CD4-positive, alpha-beta memory T cell (primary cell): Measurements from ENCODE around the gene ACAT2. TPM values are rescaled to one million over a fixed set of nuclear protein-coding genes. Genes with fewer than 3 reads are reported as not detected.

Experiments used
- CTCF ChIA-PET: fragments of 350-600 bp; sonication (Branson Sonifier 250); formaldehyde crosslinking; loops from one replicate; lab custom pipeline; 2021; ENCODE audit warnings: inconsistent platforms; ENCODE audit not compliant: partially characterized antibody; lab: Charles Lee
- POLR2A ChIA-PET: fragments of 350-600 bp; sonication (Branson Sonifier 250); formaldehyde crosslinking; loops from one replicate; lab custom pipeline; 2021; ENCODE audit not compliant: partially characterized antibody; lab: Charles Lee
- DNase-seq, 5 donors: peaks; one replicate each; pipeline versions ENCODE4 v3.0.0 to v3.0.0-alpha.2; 2020 to 2022; ENCODE audit warnings: mixed read lengths in 1 of 5
- H3K27ac ChIP-seq: one replicate; pipeline ENCODE4 v1.7.0; 2013; ENCODE audit warnings: low read depth, low read length
- H3K27me3 ChIP-seq: 2 replicates; pipeline ENCODE4 v1.7.0; 2013; ENCODE audit warnings: mild to moderate bottlenecking, low read length, moderate library complexity; ENCODE audit not compliant: insufficient read depth
- H3K36me3 ChIP-seq: 2 replicates; pipeline ENCODE4 v1.7.0; 2013; ENCODE audit warnings: mild to moderate bottlenecking, low read length, moderate library complexity; ENCODE audit not compliant: insufficient read depth
- H3K4me1 ChIP-seq: 2 replicates; pipeline ENCODE4 v1.7.0; 2013; ENCODE audit warnings: mild to moderate bottlenecking, low read length, moderate library complexity; ENCODE audit not compliant: insufficient read depth
- H3K4me3 ChIP-seq, 2 donors: one replicate each; pipeline ENCODE4 v1.7.0; 2013; ENCODE audit warnings: low read length in 2 of 2, mild to moderate bottlenecking in 1 of 2
- H3K9me3 ChIP-seq, 2 donors: one replicate each; pipeline ENCODE4 v1.7.0; 2013; ENCODE audit warnings: low read length in 2 of 2, control low read depth in 1 of 2; ENCODE audit not compliant: control insufficient read depth in 1 of 2
- H3K27ac Mint-ChIP-seq, 7 donors: one replicate each; pipeline ENCODE4 v1.8.0; 2020 to 2021; ENCODE audit warnings: mixed read lengths in 7 of 7, mild to moderate bottlenecking in 6 of 7, inconsistent platforms in 3 of 7, moderate library complexity in 3 of 7
- H3K27me3 Mint-ChIP-seq, 2 donors: one replicate each; pipeline ENCODE4 v1.8.0; 2020 to 2021; ENCODE audit warnings: mixed read lengths in 2 of 2
- H3K36me3 Mint-ChIP-seq, 2 donors: one replicate each; pipeline ENCODE4 v1.8.0; 2020 to 2021; ENCODE audit warnings: mixed read lengths in 2 of 2, inconsistent platforms in 1 of 2, mild to moderate bottlenecking in 1 of 2
- H3K4me1 Mint-ChIP-seq, 4 donors: one replicate each; pipeline ENCODE4 v1.8.0; 2020 to 2021; ENCODE audit warnings: mixed read lengths in 4 of 4, mild to moderate bottlenecking in 1 of 4
- H3K4me3 Mint-ChIP-seq, 8 donors: one replicate each; pipeline ENCODE4 v1.8.0; 2020 to 2021; ENCODE audit warnings: mixed read lengths in 8 of 8, mild to moderate bottlenecking in 7 of 8, moderate library complexity in 6 of 8, inconsistent platforms in 3 of 8
- H3K9me3 Mint-ChIP-seq, 8 donors: one replicate each; pipeline ENCODE4 v1.8.0; 2020 to 2021; ENCODE audit warnings: mixed read lengths in 8 of 8, mild to moderate bottlenecking in 5 of 8, inconsistent platforms in 3 of 8, moderate library complexity in 1 of 8
- intact Hi-C: fragments of 100-400 bp; cut with micrococcal nuclease; formaldehyde crosslinking; loops from one replicate; pipeline ENCODE4 v1.15.1; 2023
- polyA plus RNA-seq, 2 donors: library from polyadenylated mRNA; unstranded; fragments of 300-500 nt; fragmentation: Illumina TruSeq; gene quantifications; one replicate each; pipeline ENCODE4 v1.2.3, GENCODE V29; 2021
- total RNA-seq, 2 experiments: library from RNA; stranded (reverse); gene quantifications; one replicate each; pipeline ENCODE4 v1.2.3, GENCODE V29; 2021

ACAT2 gene
- total and polyA plus RNA-seq, 4 experiments from 2014 or later: 30.5 to 53.2 (median 37.2) TPM

DNA sequence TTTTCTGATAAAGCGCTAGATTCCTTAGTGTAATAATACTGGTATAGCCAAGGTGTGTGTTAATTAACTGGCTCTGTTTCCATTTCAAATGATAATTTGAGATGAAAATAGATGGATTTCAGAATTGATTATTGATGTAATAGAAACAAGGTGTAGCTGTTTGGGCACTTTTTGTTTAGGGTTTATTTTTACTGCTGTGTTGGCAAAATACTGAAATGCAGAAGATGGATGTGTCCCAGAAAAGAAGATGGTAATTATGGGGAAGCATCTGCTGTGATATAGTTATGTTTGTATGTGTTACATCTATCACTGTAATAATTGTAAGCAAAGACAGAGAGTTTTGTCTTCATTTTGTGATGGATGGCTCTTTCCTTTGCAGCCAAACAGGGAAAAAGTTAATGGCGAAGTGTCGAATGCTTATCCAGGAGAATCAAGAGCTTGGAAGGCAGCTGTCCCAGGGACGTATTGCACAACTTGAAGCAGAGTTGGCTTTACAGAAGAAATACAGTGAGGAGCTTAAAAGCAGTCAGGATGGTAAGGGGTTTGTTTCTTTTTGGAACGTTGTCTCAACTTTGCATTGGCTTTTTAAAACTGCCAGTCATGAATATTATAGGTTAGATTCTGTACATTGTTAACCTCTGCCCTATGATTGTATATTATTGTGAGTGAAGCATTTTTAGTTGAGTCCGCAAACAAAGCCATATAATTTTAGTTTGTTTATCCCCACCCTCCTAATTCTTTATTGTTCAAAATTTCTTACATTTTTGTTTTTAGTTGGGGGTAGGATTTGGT, 8.6 kb upstream of the ACAT2 start:
- Histone ChIP-seq H3K4me3 (no peak overlapping the region), H3K9me3 (no peaks in the 10 kb centered on the region), H3K4me1 (no peaks in the 10 kb centered on the region), H3K27ac (no peak overlapping the region), H3K27me3 (no peaks in the 10 kb centered on the region), H3K36me3 (peaks cover 67% of the 10 kb centered on the region)
- peak overlapping the region in 5 of 7 donors; percentile 4 to 50 (median 30) for H3K27ac Mint-ChIP-seq
- no peaks in the 10 kb centered on the region for H3K9me3 Mint-ChIP-seq
- CTCF ChIA-PET: no interaction called here
- intact Hi-C loops: loop anchor here (2.0 kb wide), 1 partner anchor 14 kb away; no protein-coding TSS in a partner anchor
- DNase-seq: no peak
- H3K4me3 Mint-ChIP-seq: no peak overlapping the region
- no peaks in the 10 kb centered on the region for H3K27me3 Mint-ChIP-seq
- POLR2A ChIA-PET: interaction anchor here (0.7 to 2.3 kb wide), 3 partner anchors 9 to 60 kb away, joined by 3 to 6 read pairs (median 6); partner anchors contain the start of genes ACAT2 and WTAP
- H3K4me1 Mint-ChIP-seq: peaks cover 0 to 11% (median 4%) of the 10 kb centered on the region in 4 donors
- peaks cover 41 to 74% of the 10 kb centered on the region in 2 donors for H3K36me3 Mint-ChIP-seq

DNA sequence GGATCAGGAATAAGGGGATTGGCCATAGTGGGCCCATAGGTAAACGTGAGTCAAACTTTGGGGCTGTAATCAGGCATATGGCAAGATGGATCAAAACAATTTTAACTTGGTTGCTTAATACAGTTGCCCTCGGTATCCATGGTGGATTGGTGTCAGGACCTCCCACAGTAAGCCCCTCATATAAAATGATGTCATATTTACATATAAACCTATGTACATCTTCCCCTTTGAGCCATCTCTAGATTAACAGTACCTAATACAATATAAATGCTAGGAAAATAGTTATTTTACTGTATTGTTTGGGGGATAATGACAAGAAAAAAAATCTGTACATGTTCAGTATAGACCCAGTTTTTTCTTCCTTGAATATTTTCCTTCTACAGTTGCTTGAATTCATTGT, 7.4 kb upstream of the ACAT2 start:
- peaks cover 30 to 68% of the 10 kb centered on the region in 2 donors for H3K36me3 Mint-ChIP-seq
- Histone ChIP-seq H3K27me3 (no peaks in the 10 kb centered on the region), H3K9me3 (no peaks in the 10 kb centered on the region), H3K27ac (no peak overlapping the region), H3K36me3 (peaks cover 61% of the 10 kb centered on the region), H3K4me1 (no peaks in the 10 kb centered on the region), H3K4me3 (no peak overlapping the region)
- H3K4me1 Mint-ChIP-seq: peaks cover 0 to 5% (median 4%) of the 10 kb centered on the region in 4 donors
- ChIA-PET CTCF (no interaction called here), POLR2A (interaction anchor here (0.9 to 2.3 kb wide), 3 partner anchors 7 to 36 kb away, joined by 3 to 6 read pairs (median 6); partner anchors contain the start of genes ACAT2 and WTAP)
- intact Hi-C loops: no loop called here
- DNase-seq: no peak
- peak overlapping the region in 1 of 7 donors; percentile 72 for H3K27ac Mint-ChIP-seq
- no peaks in the 10 kb centered on the region for H3K9me3 Mint-ChIP-seq
- no peak overlapping the region for H3K4me3 Mint-ChIP-seq
- H3K27me3 Mint-ChIP-seq: no peaks in the 10 kb centered on the region

DNA sequence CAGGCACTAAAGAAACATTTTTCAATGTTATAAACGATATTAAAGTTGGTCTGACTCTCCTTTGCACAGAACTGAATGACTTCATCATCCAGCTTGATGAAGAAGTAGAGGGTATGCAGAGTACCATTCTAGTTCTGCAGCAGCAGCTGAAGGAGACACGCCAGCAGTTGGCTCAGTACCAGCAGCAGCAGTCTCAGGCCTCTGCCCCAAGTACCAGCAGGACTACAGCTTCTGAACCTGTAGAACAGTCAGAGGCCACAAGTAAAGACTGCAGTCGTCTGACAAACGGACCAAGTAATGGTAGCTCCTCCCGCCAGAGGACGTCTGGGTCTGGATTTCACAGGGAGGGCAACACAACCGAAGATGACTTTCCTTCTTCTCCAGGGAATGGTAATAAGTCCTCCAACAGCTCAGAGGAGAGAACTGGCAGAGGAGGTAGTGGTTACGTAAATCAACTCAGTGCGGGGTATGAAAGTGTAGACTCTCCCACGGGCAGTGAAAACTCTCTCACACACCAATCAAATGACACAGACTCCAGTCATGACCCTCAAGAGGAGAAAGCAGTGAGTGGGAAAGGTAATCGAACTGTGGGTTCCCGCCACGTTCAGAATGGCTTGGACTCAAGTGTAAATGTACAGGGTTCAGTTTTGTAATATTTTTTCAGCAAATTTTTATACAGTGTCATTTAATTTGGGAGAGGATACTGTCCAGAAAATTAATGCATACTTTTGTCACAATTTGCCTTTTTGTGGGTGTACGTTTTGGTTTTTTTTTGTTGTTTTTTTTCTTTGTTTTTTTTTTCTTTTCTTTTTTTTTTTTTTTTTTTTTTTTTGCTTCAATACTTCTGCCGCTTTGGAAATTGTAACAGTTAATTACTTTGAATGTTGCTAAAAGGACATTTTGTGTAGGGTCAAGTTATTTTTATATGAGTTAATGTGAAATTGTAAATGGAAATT, 6.6 kb upstream of the ACAT2 start:
- Mint-ChIP-seq H3K27ac (peak overlapping the region in 5 of 7 donors; percentile 8 to 71 (median 15)), H3K27me3 (no peaks in the 10 kb centered on the region), H3K4me3 (no peak overlapping the region), H3K4me1 (peaks cover 5 to 10% (median 7%) of the 10 kb centered on the region in 4 donors), H3K9me3 (no peaks in the 10 kb centered on the region), H3K36me3 (peaks cover 26 to 62% of the 10 kb centered on the region in 2 donors)
- H3K27me3 ChIP-seq: no peaks in the 10 kb centered on the region
- H3K4me3 ChIP-seq: no peak overlapping the region
- H3K4me1 ChIP-seq: no peaks in the 10 kb centered on the region
- CTCF ChIA-PET: no interaction called here
- POLR2A ChIA-PET: interaction anchor here (0.9 to 2.3 kb wide), 2 partner anchors 29 to 36 kb away, joined by 3 to 6 read pairs; partner anchors contain the start of gene WTAP
- H3K27ac ChIP-seq: no peak overlapping the region
- no peaks in the 10 kb centered on the region for H3K9me3 ChIP-seq
- H3K36me3 ChIP-seq: peaks cover 57% of the 10 kb centered on the region
- DNase-seq: no peak
- intact Hi-C loops: no loop called here

DNA sequence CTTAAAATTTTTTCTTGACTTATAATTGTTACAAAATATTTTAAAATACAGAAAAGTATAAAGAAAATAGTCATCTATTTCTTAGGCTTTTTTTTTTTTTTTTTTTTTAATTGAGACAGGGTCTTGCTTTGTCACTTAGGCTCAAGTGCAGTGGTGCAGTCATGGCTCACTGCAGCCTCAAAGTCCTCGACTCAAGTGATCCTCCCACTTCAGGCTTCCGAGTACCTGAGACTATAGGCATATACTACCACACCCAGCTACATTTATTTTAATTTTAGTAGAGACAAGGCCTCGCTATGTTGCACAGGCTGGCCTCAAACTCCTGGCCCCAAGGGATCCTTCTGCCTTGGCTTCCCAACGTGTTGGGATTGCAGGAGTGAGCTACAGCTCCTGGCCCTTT, 5.3 kb upstream of the ACAT2 start:
- ChIA-PET CTCF (no interaction called here), POLR2A (interaction anchor here (0.7 to 1.4 kb wide), 3 partner anchors 13 to 34 kb away, joined by 3 to 4 read pairs (median 3); partner anchors contain the start of genes MRPL18 and TCP1)
- no peaks in the 10 kb centered on the region for H3K27me3 Mint-ChIP-seq
- peaks cover 23 to 60% of the 10 kb centered on the region in 2 donors for H3K36me3 Mint-ChIP-seq
- Histone ChIP-seq H3K27me3 (no peaks in the 10 kb centered on the region), H3K27ac (no peak overlapping the region), H3K4me1 (peaks cover 7% of the 10 kb centered on the region), H3K36me3 (peaks cover 52% of the 10 kb centered on the region), H3K9me3 (no peaks in the 10 kb centered on the region), H3K4me3 (no peak overlapping the region)
- intact Hi-C loops: no loop called here
- H3K4me1 Mint-ChIP-seq: peaks cover 17 to 19% (median 18%) of the 10 kb centered on the region in 4 donors
- H3K4me3 Mint-ChIP-seq: no peak overlapping the region
- no peak for DNase-seq
- no peaks in the 10 kb centered on the region for H3K9me3 Mint-ChIP-seq
- no peak overlapping the region for H3K27ac Mint-ChIP-seq

DNA sequence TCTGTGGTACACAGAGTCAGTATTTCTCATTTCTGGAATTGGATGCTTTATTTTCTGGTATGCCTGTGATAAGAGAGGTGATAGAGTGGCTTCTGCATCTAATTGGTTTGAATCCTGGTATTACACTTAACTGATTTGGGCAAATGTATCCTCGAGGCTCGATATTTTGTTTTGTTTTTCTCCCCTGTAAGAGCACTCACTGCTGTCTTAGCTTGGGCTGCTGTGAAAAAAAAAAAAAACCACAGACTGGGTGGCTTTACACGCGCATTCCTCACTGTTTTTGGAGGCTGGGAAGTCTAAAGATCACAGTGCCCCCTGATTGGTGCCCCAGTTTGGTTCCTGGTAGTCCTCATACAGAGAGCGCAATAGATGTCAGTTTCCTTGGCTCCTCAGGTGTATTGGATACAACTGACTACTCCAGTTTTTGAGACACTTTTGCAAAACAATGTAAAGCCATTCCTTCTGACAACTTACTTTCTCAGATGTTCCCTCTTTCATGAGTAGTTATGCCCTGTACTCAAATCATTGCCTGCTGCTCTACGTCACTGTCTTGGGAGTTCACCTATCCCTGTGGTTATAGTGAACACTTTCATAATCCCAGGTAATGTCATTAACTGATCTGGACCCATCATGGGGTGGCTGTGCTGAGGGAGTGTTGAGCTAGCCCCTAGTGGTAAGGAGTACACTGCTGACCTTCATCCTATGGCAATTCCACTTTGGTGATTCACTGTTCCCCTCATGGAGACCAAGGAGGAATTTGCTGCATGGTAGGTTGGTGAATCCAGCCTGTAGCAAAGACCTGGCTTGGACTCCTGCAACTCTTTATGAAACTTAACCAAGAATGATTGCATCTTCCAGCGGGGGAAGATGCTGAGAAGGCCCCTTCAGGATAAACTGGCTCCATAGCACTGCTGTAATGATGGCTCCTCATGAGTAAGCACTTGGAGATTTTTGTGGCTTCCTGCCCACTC, 3.5 kb upstream of the ACAT2 start:
- Mint-ChIP-seq H3K9me3 (no peaks in the 10 kb centered on the region), H3K27me3 (no peaks in the 10 kb centered on the region), H3K4me3 (no peak overlapping the region), H3K36me3 (peaks cover 18 to 58% of the 10 kb centered on the region in 2 donors), H3K4me1 (peaks cover 21 to 33% (median 25%) of the 10 kb centered on the region in 4 donors), H3K27ac (peak overlapping the region; percentile 23 to 90 (median 52))
- intact Hi-C loops: no loop called here
- H3K36me3 ChIP-seq: peaks cover 36% of the 10 kb centered on the region
- no peak overlapping the region for H3K4me3 ChIP-seq
- ChIA-PET POLR2A (interaction anchor here (7.4 to 7.5 kb wide), 2 partner anchors 29 to 31 kb away, joined by 114 to 116 read pairs; partner anchors contain the start of genes MRPL18, TCP1 and WTAP), CTCF (no interaction called here)
- no peaks in the 10 kb centered on the region for H3K9me3 ChIP-seq
- H3K27ac ChIP-seq: no peak overlapping the region
- DNase-seq: no peak
- H3K4me1 ChIP-seq: peaks cover 16% of the 10 kb centered on the region
- H3K27me3 ChIP-seq: no peaks in the 10 kb centered on the region

DNA sequence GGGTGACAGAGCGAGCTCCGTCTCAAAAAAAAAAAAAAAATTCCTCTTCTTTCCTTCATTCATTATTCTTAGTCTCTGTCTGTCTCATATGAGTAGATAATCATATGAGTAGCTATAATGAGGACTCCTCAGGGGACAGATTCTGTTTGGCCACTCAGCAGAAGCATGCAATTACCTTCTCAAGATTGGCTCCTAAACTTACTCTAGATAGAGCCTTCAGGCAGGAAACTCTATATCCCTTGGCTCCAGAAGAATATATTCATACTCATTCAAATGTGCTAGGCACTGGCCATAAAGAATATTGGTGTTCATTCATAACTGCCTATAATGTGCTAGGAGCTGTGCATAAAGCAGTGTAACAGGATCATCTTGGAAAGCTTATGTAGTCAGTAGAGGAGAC, 2.2 kb upstream of the ACAT2 start:
- DNase-seq: no peak
- peaks cover 16% of the 10 kb centered on the region for H3K4me1 ChIP-seq
- peaks cover 15 to 50% of the 10 kb centered on the region in 2 donors for H3K36me3 Mint-ChIP-seq
- H3K27me3 ChIP-seq: no peaks in the 10 kb centered on the region
- H3K4me3 ChIP-seq: no peak overlapping the region
- no peak overlapping the region for H3K27ac ChIP-seq
- intact Hi-C loops: no loop called here
- ChIA-PET POLR2A (interaction anchor here (0.7 to 7.5 kb wide), 4 partner anchors 12 to 66 kb away, joined by 3 to 116 read pairs (median 80); partner anchors contain the start of genes MRPL18, SOD2, TCP1 and WTAP), CTCF (interaction anchor here (0.5 to 2.7 kb wide), 3 partner anchors 27 to 921 kb away, joined by 4 to 10 read pairs (median 4); no protein-coding TSS in a partner anchor)
- H3K4me1 Mint-ChIP-seq: peaks cover 22 to 33% (median 26%) of the 10 kb centered on the region in 4 donors
- H3K27me3 Mint-ChIP-seq: no peaks in the 10 kb centered on the region
- H3K27ac Mint-ChIP-seq: peak overlapping the region; percentile 19 to 97 (median 69)
- H3K36me3 ChIP-seq: peaks cover 26% of the 10 kb centered on the region
- no peaks in the 10 kb centered on the region for H3K9me3 ChIP-seq
- H3K4me3 Mint-ChIP-seq: peak overlapping the region in 7 of 8 donors; percentile 18 to 64 (median 41)
- H3K9me3 Mint-ChIP-seq: no peaks in the 10 kb centered on the region
